GM19372 (cell line): ENCODE measurements around the gene ZNF536.
"Not testable (repeated sequence)": the region's sequence is repeated elsewhere in the genome, so short reads cannot be mapped to it uniquely, and the experiment has no call there.

Experiments
- ATAC-seq: cut with Tn5 transposase; IDR thresholded peaks from one replicate; pipeline ENCODE4 v1.9.1; 2021; ENCODE audit warnings: mild to moderate bottlenecking, low read depth, moderate library complexity; ENCODE audit not compliant: unreplicated experiment

Gene ZNF536

DNA sequence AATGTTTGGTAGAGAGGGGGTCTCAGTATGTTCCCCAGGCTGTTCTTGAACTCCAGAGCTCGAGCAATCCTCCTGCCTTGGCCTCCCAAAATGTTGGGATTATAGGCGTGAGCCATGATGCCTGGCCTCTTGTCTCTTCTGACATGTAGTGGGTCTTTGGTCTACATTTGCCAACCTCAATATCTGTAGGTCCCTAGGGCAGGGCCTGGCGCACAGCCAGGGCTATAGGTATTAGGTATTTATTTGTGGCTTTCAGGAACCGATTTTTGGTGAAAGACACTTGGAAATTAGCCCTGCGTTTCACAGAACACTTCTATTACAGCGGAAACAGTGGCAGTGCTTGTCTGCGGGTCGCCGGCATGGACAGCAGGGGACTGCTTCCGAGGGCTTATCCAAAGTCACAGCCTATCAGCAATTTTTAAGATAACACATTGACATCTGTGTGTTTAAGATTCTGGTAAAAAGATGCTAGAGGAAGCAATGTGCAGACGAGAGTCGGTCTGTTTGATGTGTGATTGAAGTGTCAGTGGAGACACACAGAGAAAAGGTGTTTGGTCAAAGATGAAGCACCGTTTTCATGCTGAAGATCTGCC lies 14.5 kb downstream of the ZNF536 start:
- ATAC-seq: no peak

- no peak for ATAC-seq
These were observed 15.3 kb downstream of the ZNF536 start for GRCh38 chr19:30387311-30388115.

DNA sequence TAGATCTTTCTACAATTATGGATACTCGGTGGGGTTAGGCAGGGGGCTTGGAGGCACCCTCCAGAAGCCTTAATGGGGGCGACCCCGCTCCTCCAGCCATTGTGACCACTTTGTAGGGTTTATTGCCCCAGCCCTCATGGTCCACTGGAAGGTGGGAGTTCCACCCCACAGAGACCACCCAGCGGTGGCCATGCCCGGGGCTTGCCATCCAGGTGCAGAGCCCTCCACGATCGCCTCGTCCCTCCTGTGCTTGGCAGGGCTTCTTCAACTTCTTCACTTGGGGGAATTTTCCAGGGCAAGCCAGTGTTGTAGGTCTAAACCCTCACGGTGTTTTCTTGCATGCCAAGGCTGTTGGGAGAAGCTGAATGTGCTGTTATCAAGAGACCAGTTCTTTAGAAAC lies 16.1 kb downstream of the ZNF536 start:
- ATAC-seq: no peak

- ATAC-seq: no peak
These were observed 16.6 kb downstream of the ZNF536 start for GRCh38 chr19:30388819-30389218.

GRCh38 chr19:30390356-30390988 lies 18.3 kb downstream of the ZNF536 start:
- ATAC-seq: no peak

GRCh38 chr19:30391052-30391451 lies 18.9 kb downstream of the ZNF536 start:
- no peak for ATAC-seq

- no peak for ATAC-seq
These were observed 19.7 kb downstream of the ZNF536 start for GRCh38 chr19:30391554-30392551.

- no peak for ATAC-seq
These were observed 20.9 kb downstream of the ZNF536 start for GRCh38 chr19:30393046-30393445.

GRCh38 chr19:30393729-30394480 lies 21.7 kb downstream of the ZNF536 start:
- no peak for ATAC-seq

DNA sequence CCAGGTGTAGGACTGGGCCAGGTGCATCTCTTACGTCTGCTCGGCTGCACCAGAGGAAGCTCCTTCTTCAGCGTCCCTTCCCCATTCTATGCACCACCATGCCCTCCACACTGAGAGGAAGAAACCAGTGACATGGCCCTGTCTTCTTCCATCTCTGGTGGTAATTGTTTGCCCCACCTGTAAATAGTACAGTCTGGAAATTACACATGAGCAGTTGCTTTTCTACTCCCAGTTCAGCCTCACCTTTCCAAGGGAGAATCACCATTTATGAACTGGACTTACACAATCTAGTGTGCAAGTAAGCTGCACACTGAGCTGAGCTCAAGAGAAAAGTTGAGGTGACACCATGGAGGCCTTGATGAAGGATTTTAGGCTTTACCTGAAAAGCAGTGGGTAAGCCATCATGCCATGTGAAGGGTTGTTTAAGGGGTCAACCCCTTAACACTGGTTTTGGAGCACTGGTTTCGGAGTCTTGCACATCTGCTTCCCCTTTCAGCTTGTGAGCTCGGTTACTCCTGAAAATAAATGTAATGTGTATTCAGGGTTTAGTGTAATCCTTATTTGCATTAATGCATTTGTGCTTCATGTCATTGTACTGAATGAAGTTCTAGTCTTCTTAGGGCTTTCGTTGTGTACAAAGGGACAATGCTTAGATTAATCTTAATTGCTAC lies 22.4 kb downstream of the ZNF536 start:
- no peak for ATAC-seq

GRCh38 chr19:30395283-30395682 lies 23.1 kb downstream of the ZNF536 start:
- no peak for ATAC-seq

- ATAC-seq: not testable (repeated sequence)
These were observed 26.4 kb downstream of the ZNF536 start for GRCh38 chr19:30398539-30398938.

DNA sequence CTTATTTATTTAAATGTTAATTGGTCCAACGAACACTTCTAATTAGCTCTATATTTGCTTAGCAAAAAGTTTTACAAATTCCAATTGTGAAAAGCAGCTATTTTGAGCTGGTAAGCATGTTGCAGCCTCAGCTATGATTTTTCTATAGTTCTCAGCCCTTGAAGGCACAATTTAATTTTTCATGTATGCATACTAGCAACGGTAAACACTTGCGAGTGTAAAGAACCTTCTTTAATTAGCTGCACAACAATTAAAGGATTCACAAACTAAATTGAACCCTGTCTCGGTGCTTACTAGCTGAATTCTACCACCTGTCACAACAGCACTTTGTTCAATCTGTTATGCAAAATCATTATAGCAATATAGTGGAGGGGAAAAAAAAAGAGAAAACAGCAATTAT lies 29.8 kb downstream of the ZNF536 start:
- ATAC-seq: no peak

DNA sequence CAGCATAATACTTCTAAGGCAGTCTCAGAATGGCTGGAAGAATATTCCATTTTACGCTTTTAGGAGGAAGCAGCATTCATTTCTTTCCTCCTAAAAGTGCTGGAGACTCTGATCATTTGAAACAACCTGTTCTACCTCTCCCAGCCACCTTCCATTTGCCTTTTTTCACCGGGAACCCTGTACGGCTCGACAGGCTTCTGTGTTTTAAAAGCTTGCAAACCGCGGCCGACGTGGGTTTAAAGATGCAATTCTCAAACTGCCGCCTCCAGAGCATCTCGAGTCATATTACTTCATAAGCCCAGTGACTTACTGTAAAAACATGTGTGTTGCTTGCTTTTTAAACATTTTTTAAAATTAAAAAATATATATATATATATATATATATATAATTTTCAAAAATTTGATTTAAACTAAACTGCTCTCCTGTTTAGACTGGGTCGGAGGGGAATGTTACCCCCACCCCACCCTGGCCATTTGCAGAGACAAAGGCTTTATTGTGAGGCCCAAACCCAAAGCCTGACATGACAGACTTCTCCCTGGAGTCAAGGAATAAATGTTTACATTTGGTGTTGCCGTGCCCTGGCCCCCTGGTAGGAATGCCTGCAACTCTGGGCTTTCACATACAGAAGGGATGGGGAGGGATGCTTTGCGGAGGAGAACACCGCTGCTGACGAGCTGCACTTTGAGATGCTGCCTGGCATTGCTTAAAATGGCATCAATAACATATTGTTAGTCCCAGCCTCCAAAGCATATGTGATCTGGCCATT lies 30.4 kb downstream of the ZNF536 start:
- ATAC-seq: no peak

- ATAC-seq: no peak
These were observed 31.2 kb downstream of the ZNF536 start for GRCh38 chr19:30403203-30403985.

DNA sequence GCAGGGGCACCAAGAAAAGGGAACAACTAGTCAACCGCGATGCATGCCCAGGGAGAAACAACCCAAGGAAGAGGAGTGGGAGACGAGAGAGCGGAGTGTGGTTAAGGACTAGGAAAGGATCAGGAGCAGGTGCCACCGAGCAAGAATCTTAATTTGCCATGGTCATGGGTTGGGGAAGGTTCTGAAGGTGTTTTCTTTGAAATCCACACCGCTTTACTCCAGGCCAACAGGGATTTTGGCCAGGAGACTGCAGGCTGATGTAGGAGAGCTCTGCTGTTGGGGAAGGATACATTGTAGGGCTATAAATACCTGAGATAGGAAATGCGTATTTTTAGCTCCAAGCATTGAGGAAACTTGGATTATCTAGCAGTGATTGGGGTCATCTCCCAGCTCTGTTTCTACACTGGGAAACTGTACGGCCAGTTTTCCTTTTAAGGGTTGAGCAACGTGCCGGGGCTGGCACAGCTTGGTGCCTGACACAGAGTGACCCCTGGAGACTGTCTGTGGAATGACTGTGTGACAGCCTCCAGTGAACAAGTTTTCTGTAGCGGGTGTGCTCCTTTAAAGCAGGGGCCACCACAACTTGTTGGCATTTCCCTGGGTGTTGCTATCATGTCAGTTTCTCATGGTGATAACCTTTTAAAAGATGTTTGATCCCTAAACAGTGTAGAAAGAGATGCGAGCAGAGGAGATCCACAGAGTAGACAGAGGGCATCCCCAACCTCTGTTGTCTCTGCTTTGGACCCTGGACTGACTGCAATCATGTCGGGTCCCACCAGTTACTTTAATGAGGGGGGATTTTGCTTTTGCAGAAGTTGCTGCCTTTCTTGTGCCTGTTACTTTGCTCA lies 34.3 kb downstream of the ZNF536 start:
- ATAC-seq: no peak
